Measurements from ENCODE around the gene KMT2B.

DNA sequence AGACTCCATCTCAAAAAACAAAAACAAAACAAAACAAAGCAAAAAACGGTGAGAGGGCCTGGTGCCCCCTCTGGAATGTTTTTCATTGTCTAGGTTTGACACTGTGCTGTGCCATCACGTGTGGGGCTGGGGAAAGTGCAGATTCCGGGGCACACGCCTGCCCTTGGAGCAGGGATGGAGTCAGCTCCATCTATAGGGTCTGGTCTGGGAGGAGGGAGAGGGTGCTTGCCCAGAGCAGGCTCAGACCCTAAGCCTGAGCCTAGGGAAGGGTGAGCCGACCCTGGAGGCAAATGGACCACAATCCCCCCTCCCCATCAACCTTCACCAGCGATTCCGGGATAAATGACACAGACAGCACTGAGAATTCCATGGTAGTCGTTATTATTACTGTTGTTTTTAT is 24.4 kb upstream of the KMT2B start:
- TF ChIP-seq CTCF (IDR thresholded peaks at IDR 0.05) = no peak
- no peak for TF ChIP-seq POLR2A (IDR thresholded peaks at IDR 0.05)

Data from breast epithelium (tissue), 3 donors.